Measurements from ENCODE around the gene CHTF18. TPM values are rescaled to one million over a fixed set of nuclear protein-coding genes. Genes with fewer than 3 reads are reported as not detected.

Gene CHTF18
- total and polyA plus RNA-seq, 10 of the 15 experiments (the other 5 are each of a cell fraction or from before 2014, with no cell fraction given) = 1.6 to 87.8 (median 19.4) TPM

- no peaks in the 10 kb centered on the region for H4K20me1 ChIP-seq (ENCODE audit: control insufficient read depth, insufficient read depth)
- BruUV-seq (replicated peaks) = no TSS peak
- no peaks in the 10 kb centered on the region for H3K4me1 ChIP-seq (ENCODE audit: control insufficient read depth, insufficient read depth, low read length)
- H3K36me3 ChIP-seq (ENCODE audit: control insufficient read depth in 2 of 2, insufficient read depth in 2 of 2, low read length in 1 of 2) = no peaks in the 10 kb centered on the region
- in situ Hi-C loops (cut with MboI) = no loop called here
- ChIA-PET SMC1A (ENCODE audit: uncharacterized antibody, unreplicated experiment) (no interaction called here), CTCF (no interaction called here), RAD21 (ENCODE audit: unreplicated experiment) (no interaction called here), POLR2A (no interaction called here)
- 52% methylated on average over 14 of the region's 21 CpGs for WGBS (ENCODE audit: insufficient coverage, insufficient replicate concordance, low lambda C conversion rate, missing lambda C conversion rate)
- H3K9ac ChIP-seq (ENCODE audit: control insufficient read depth, insufficient read depth, low read length) = no peak overlapping the region
- no peak for DNase-seq (ENCODE audit: low read depth, low spot score)
- H2AFZ ChIP-seq (ENCODE audit: control insufficient read depth, low read depth, low read length) = no peak overlapping the region
- intact Hi-C loops (cut with micrococcal nuclease; ENCODE audit: unreplicated experiment) = no loop called here
- no peak for FAIRE-seq
- H3K4me2 ChIP-seq (ENCODE audit: control insufficient read depth, insufficient read depth) = no peak overlapping the region
- H3K79me2 ChIP-seq (ENCODE audit: control insufficient read depth, insufficient read depth, low read length) = no peaks in the 10 kb centered on the region
- ATAC-seq = no peak
- H3K27me3 ChIP-seq (replicated peaks in 1 of 2; ENCODE audit: control insufficient read depth in 2 of 2, insufficient read depth in 2 of 2, low read length in 1 of 2) = no peaks in the 10 kb centered on the region
- no peak overlapping the region for H3K27ac ChIP-seq (ENCODE audit: control insufficient read depth, insufficient read depth)
- H3K9me3 ChIP-seq (replicated peaks; ENCODE audit: control insufficient read depth, insufficient read depth, low read length) = no peaks in the 10 kb centered on the region
- no peak overlapping the region for H3K4me3 ChIP-seq
- no peak for TF ChIP-seq SKIL (IDR thresholded peaks at IDR 0.05; ENCODE audit: low read depth, poor library complexity, severe bottlenecking)
- no peak for TF ChIP-seq RBBP5 (conservative IDR thresholded peaks at IDR 0.05)
- no peak for TF ChIP-seq CEBPZ (IDR thresholded peaks at IDR 0.05; ENCODE audit: low read depth, low read length)
- TF ChIP-seq ATF2 (IDR thresholded peaks at IDR 0.05; ENCODE audit: low read length) = no peak
- TF ChIP-seq BRCA1 (IDR thresholded peaks at IDR 0.05; ENCODE audit: low read depth, low read length) = no peak
- TF ChIP-seq RAD21 (IDR thresholded peaks at IDR 0.05; ENCODE audit: insufficient read depth, low read depth, low read length) = no peak
- no peak for TF ChIP-seq SMAD1 (IDR thresholded peaks at IDR 0.05; ENCODE audit: low read depth, partially characterized antibody)
- no peak for TF ChIP-seq RAD51 (IDR thresholded peaks at IDR 0.05)
- no peak for TF ChIP-seq POLR2AphosphoS5 (IDR thresholded peaks at IDR 0.05; ENCODE audit: low read length)
- TF ChIP-seq HCFC1 (IDR thresholded peaks at IDR 0.05; ENCODE audit: low read length) = no peak
- no peak for TF ChIP-seq PRDM15 (CRISPR knock-in tag; IDR thresholded peaks at IDR 0.05)
- no peak for TF ChIP-seq CBX5 (IDR thresholded peaks at IDR 0.05; ENCODE audit: low read depth)
These were observed 24.8 kb upstream of the CHTF18 start for GRCh38 chr16:763369-764183.

Data from GM12878 (cell line).